NT2/D1 (cell line): ENCODE data around the gene LAMB1.

ENCODE experiments used
- DNase-seq: peaks from one replicate; pipeline ENCODE4 v3.0.0-alpha.2; 2011; ENCODE audit warnings: low read depth, low spot score
- H3K27me3 ChIP-seq: 2 replicates; pipeline ENCODE4 v1.6.0; 2011; ENCODE audit warnings: mild to moderate bottlenecking; ENCODE audit not compliant: insufficient read length, insufficient read depth
- H3K36me3 ChIP-seq: 2 replicates; pipeline ENCODE4 v1.6.1; 2011; ENCODE audit warnings: mild to moderate bottlenecking, low read length, mixed read lengths; ENCODE audit not compliant: insufficient read depth, insufficient read length
- H3K4me1 ChIP-seq: 2 replicates; pipeline ENCODE4 v1.5.1; 2011; ENCODE audit not compliant: insufficient read depth, insufficient read length
- H3K4me3 ChIP-seq: 2 replicates; pipeline ENCODE4 v1.5.1; 2011; ENCODE audit warnings: low read depth; ENCODE audit not compliant: insufficient read length
- H3K9ac ChIP-seq: 2 replicates; pipeline ENCODE4 v1.6.0; 2011; ENCODE audit warnings: low read depth; ENCODE audit not compliant: insufficient read length
- H3K9me3 ChIP-seq: 2 replicates; pipeline ENCODE4 v1.5.1; 2011; ENCODE audit warnings: mild to moderate bottlenecking, low read length; ENCODE audit not compliant: insufficient read depth
- SUZ12 ChIP-seq: IDR thresholded peaks from 2 replicates; pipeline ENCODE4 v1.6.1; 2011; ENCODE audit not compliant: insufficient read length, insufficient read depth; ENCODE audit errors: extremely low read depth
- YY1 ChIP-seq: IDR thresholded peaks from 2 replicates; pipeline ENCODE4 v1.6.1; 2011; ENCODE audit not compliant: insufficient read length, insufficient read depth
- ZNF274 ChIP-seq: IDR thresholded peaks from 2 replicates; pipeline ENCODE4 v1.6.1; 2011; ENCODE audit warnings: mild to moderate bottlenecking, low read depth, low read length

The LAMB1 gene

GRCh38 chr7:107966711-107967110 lies 36.2 kb downstream of the LAMB1 start:
- no peak for TF ChIP-seq ZNF274
- TF ChIP-seq SUZ12: no peak
- TF ChIP-seq YY1: no peak
- H3K9me3 ChIP-seq: no peaks in the 10 kb centered on the region
- no peaks in the 10 kb centered on the region for H3K27me3 ChIP-seq
- H3K36me3 ChIP-seq: peaks cover 60% of the 10 kb centered on the region
- no peak overlapping the region for H3K4me3 ChIP-seq
- H3K9ac ChIP-seq: no peak overlapping the region
- peak; percentile 91 for DNase-seq
- no peaks in the 10 kb centered on the region for H3K4me1 ChIP-seq

GRCh38 chr7:107964510-107964909 lies 38.5 kb downstream of the LAMB1 start:
- H3K9me3 ChIP-seq: no peaks in the 10 kb centered on the region

GRCh38 chr7:107962817-107963216 lies 40.1 kb downstream of the LAMB1 start:
- Histone ChIP-seq H3K9me3 (no peaks in the 10 kb centered on the region), H3K9ac (no peak overlapping the region), H3K4me1 (peaks cover 4% of the 10 kb centered on the region), H3K27me3 (no peaks in the 10 kb centered on the region), H3K36me3 (peaks cover 75% of the 10 kb centered on the region), H3K4me3 (no peak overlapping the region)
- TF ChIP-seq SUZ12: no peak
- no peak for TF ChIP-seq YY1
- TF ChIP-seq ZNF274: no peak
- no peak for DNase-seq

More at GRCh38 chr7:107964510-107964909, 38.5 kb downstream of the LAMB1 start:
- H3K9ac ChIP-seq: no peak overlapping the region
- TF ChIP-seq ZNF274 (no peak), YY1 (no peak), SUZ12 (no peak)
- H3K36me3 ChIP-seq: peaks cover 66% of the 10 kb centered on the region
- peaks cover 3% of the 10 kb centered on the region for H3K4me1 ChIP-seq
- no peak overlapping the region for H3K4me3 ChIP-seq
- no peaks in the 10 kb centered on the region for H3K27me3 ChIP-seq
- no peak for DNase-seq

- DNase-seq: no peak
- no peaks in the 10 kb centered on the region for H3K27me3 ChIP-seq
- H3K9me3 ChIP-seq: no peaks in the 10 kb centered on the region
- H3K4me1 ChIP-seq: peaks cover 4% of the 10 kb centered on the region
- H3K4me3 ChIP-seq: no peak overlapping the region
- no peak for TF ChIP-seq YY1
- no peak for TF ChIP-seq ZNF274
- TF ChIP-seq SUZ12: no peak
- H3K9ac ChIP-seq: no peak overlapping the region
- peaks cover 87% of the 10 kb centered on the region for H3K36me3 ChIP-seq
These were observed 41.6 kb downstream of the LAMB1 start for GRCh38 chr7:107961405-107961804.

GRCh38 chr7:107960272-107960671 lies 42.7 kb downstream of the LAMB1 start:
- H3K9me3 ChIP-seq: no peaks in the 10 kb centered on the region
- H3K9ac ChIP-seq: no peak overlapping the region
- TF ChIP-seq ZNF274: no peak
- H3K36me3 ChIP-seq: peaks cover 90% of the 10 kb centered on the region
- peaks cover 4% of the 10 kb centered on the region for H3K4me1 ChIP-seq
- DNase-seq: no peak
- no peak overlapping the region for H3K4me3 ChIP-seq
- H3K27me3 ChIP-seq: no peaks in the 10 kb centered on the region

- no peak overlapping the region for H3K4me3 ChIP-seq
- H3K27me3 ChIP-seq: no peaks in the 10 kb centered on the region
- no peaks in the 10 kb centered on the region for H3K9me3 ChIP-seq
- DNase-seq: no peak
- TF ChIP-seq SUZ12 (no peak), YY1 (no peak), ZNF274 (no peak)
- no peak overlapping the region for H3K9ac ChIP-seq
- peaks cover 4% of the 10 kb centered on the region for H3K4me1 ChIP-seq
- peaks cover 91% of the 10 kb centered on the region for H3K36me3 ChIP-seq
These were observed 43.4 kb downstream of the LAMB1 start for GRCh38 chr7:107959527-107959898.

- Histone ChIP-seq H3K9ac (no peak overlapping the region), H3K36me3 (peaks cover 89% of the 10 kb centered on the region), H3K27me3 (no peaks in the 10 kb centered on the region), H3K4me1 (peaks cover 4% of the 10 kb centered on the region), H3K9me3 (no peaks in the 10 kb centered on the region), H3K4me3 (no peak overlapping the region)
- TF ChIP-seq SUZ12 (no peak), ZNF274 (no peak), YY1 (no peak)
- no peak for DNase-seq
These were observed 44.0 kb downstream of the LAMB1 start for GRCh38 chr7:107958764-107959526.
